ENCODE measurements around the gene NHLH2. TPM values are rescaled to one million over a fixed set of nuclear protein-coding genes. Genes with fewer than 3 reads are reported as not detected.

Gene NHLH2
- total RNA-seq, 1 experiment from 2014 or later, result not detected

GRCh38 chr1:115839679-115840237 is 1.2 kb downstream of the NHLH2 start:
- in situ Hi-C loops (cut with HindIII; ENCODE audit: low pct_unique_long_range_greater_than_20kb, low sequenced_read_pairs) (no loop called here), intact Hi-C loops (cut with micrococcal nuclease; ENCODE audit: unreplicated experiment) (no loop called here)
- Histone ChIP-seq H3K27me3 (ENCODE audit: control insufficient read depth, insufficient read depth, low read length) (peaks cover 28% of the 10 kb centered on the region), H3K27ac (ENCODE audit: low read length) (no peak overlapping the region), H3K4me1 (ENCODE audit: control insufficient read depth, insufficient read depth, low read length) (no peaks in the 10 kb centered on the region), H3K4me3 (ENCODE audit: low read depth in 2 of 2, low read length in 2 of 2) (no peak overlapping the region), H3K9me3 (ENCODE audit: control insufficient read depth, insufficient read depth, low read depth, low read length) (no peaks in the 10 kb centered on the region), H3K36me3 (ENCODE audit: control insufficient read depth, insufficient read depth, low read length) (no peaks in the 10 kb centered on the region; the same call in 1 of the 2 replicates)
- ChIA-PET CTCF (interaction anchor here (0.6 kb wide), 1 partner anchor 133 kb away, joined by 4 read pairs; no protein-coding TSS in a partner anchor), POLR2A (interaction anchor here (0.6 kb wide), 1 partner anchor 136 kb away, joined by 5 read pairs; no protein-coding TSS in a partner anchor)
- TF ChIP-seq, protein P1, sequence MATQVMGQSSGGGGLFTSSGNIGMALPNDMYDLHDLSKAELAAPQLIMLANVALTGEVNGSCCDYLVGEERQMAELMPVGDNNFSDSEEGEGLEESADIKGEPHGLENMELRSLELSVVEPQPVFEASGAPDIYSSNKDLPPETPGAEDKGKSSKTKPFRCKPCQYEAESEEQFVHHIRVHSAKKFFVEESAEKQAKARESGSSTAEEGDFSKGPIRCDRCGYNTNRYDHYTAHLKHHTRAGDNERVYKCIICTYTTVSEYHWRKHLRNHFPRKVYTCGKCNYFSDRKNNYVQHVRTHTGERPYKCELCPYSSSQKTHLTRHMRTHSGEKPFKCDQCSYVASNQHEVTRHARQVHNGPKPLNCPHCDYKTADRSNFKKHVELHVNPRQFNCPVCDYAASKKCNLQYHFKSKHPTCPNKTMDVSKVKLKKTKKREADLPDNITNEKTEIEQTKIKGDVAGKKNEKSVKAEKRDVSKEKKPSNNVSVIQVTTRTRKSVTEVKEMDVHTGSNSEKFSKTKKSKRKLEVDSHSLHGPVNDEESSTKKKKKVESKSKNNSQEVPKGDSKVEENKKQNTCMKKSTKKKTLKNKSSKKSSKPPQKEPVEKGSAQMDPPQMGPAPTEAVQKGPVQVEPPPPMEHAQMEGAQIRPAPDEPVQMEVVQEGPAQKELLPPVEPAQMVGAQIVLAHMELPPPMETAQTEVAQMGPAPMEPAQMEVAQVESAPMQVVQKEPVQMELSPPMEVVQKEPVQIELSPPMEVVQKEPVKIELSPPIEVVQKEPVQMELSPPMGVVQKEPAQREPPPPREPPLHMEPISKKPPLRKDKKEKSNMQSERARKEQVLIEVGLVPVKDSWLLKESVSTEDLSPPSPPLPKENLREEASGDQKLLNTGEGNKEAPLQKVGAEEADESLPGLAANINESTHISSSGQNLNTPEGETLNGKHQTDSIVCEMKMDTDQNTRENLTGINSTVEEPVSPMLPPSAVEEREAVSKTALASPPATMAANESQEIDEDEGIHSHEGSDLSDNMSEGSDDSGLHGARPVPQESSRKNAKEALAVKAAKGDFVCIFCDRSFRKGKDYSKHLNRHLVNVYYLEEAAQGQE (IDR thresholded peaks at IDR 0.05; ENCODE audit: insufficient read depth in 1 of 2, low read depth in 2 of 2, low read length in 1 of 2), result no peak
- TF ChIP-seq SIN3A (IDR thresholded peaks at IDR 0.05; ENCODE audit: borderline replicate concordance, insufficient read depth, low read depth, low read length) (no peak), CTCF (IDR thresholded peaks at IDR 0.05) (no peak)
- ATAC-seq, result no peak
- no peak for DNase-seq (ENCODE audit: low read depth, low spot score)
- no TSS peak for BruUV-seq (replicated peaks)

- Histone ChIP-seq H3K27ac (ENCODE audit: low read length) (no peak overlapping the region), H3K4me1 (ENCODE audit: control insufficient read depth, insufficient read depth, low read length) (no peaks in the 10 kb centered on the region), H3K9me3 (ENCODE audit: control insufficient read depth, insufficient read depth, low read depth, low read length) (no peaks in the 10 kb centered on the region), H3K4me3 (ENCODE audit: low read depth in 2 of 2, low read length in 2 of 2) (peak overlapping the region in 1 of 2 experiments; percentile 11; a peak in 1 of 4 replicates), H3K36me3 (ENCODE audit: control insufficient read depth, insufficient read depth, low read length) (no peaks in the 10 kb centered on the region; the same call in 1 of the 2 replicates), H3K27me3 (ENCODE audit: control insufficient read depth, insufficient read depth, low read length) (peaks cover 28% of the 10 kb centered on the region)
- intact Hi-C loops (cut with micrococcal nuclease; ENCODE audit: unreplicated experiment), result no loop called here
- CTCF ChIA-PET, result interaction anchor here (0.6 kb wide), 1 partner anchor 132 kb away, joined by 4 read pairs; no protein-coding TSS in a partner anchor
- DNase-seq (ENCODE audit: low read depth, low spot score), result no peak
- POLR2A ChIA-PET, result interaction anchor here (0.6 kb wide), 1 partner anchor 135 kb away, joined by 5 read pairs; no protein-coding TSS in a partner anchor
- ATAC-seq, result peak; percentile 58
- in situ Hi-C loops (cut with HindIII; ENCODE audit: low pct_unique_long_range_greater_than_20kb, low sequenced_read_pairs), result no loop called here
- BruUV-seq (replicated peaks), result no TSS peak
- no peak for TF ChIP-seq POLR2AphosphoS5 (IDR thresholded peaks at IDR 0.05; ENCODE audit: low read depth, low read length)
- TF ChIP-seq TCF7L2 (IDR thresholded peaks at IDR 0.05; ENCODE audit: low read depth, low read length), result no peak
- TF ChIP-seq, protein P1 (IDR thresholded peaks at IDR 0.05; ENCODE audit: insufficient read depth in 1 of 2, low read depth in 2 of 2, low read length in 1 of 2), result no peak
- no peak for TF ChIP-seq CTCF (IDR thresholded peaks at IDR 0.05)
These were observed 1.8 kb downstream of the NHLH2 start for GRCh38 chr1:115839029-115839678.
